ENCODE measurements around the gene CA5A.

DNA sequence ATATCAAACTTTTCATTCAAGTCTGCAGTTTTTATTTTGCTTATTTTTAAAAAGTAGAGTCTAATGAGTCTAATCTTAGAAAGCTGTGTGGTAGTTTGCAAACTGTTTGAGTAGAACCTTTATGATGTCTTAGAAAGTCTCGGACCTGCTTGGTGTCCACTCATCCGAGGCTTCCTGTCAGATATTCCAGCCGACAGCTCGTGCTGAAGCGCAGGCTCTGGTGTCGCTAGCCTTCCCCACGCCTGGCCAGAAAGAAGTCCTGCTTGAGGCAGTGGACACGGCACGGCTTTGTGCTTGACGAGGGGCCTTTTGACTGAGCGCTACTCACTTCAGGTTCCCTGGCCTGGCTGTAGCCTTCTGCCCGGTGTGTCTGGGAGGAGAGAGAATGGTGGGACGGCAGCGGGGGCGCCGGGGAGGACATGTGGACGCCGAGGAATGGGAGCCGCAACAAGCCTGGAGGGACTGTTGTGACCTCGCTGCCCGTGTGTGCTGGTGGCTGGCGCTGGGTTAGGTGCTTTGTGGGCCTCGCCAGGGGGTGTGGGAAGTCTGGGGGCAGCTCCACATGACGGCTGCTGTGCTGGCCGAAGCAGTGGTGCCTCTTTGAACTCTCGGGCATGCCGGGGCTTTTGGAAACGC lies 48.4 kb upstream of the CA5A start:
- no peak for TF ChIP-seq POLR2A (IDR thresholded peaks at IDR 0.05)
- TF ChIP-seq, protein P1, sequence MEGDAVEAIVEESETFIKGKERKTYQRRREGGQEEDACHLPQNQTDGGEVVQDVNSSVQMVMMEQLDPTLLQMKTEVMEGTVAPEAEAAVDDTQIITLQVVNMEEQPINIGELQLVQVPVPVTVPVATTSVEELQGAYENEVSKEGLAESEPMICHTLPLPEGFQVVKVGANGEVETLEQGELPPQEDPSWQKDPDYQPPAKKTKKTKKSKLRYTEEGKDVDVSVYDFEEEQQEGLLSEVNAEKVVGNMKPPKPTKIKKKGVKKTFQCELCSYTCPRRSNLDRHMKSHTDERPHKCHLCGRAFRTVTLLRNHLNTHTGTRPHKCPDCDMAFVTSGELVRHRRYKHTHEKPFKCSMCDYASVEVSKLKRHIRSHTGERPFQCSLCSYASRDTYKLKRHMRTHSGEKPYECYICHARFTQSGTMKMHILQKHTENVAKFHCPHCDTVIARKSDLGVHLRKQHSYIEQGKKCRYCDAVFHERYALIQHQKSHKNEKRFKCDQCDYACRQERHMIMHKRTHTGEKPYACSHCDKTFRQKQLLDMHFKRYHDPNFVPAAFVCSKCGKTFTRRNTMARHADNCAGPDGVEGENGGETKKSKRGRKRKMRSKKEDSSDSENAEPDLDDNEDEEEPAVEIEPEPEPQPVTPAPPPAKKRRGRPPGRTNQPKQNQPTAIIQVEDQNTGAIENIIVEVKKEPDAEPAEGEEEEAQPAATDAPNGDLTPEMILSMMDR (IDR thresholded peaks at IDR 0.05) = no peak
- no peak for TF ChIP-seq EP300 (IDR thresholded peaks at IDR 0.05)

All from suprapubic skin (tissue), 3 donors.